ENCODE measurements around the gene TBC1D21. TPM values are rescaled to one million over a fixed set of nuclear protein-coding genes. Genes with fewer than 3 reads are reported as not detected.

TBC1D21 gene
- polyA plus RNA-seq, 1 donor from 2014 or later, result not detected

DNA sequence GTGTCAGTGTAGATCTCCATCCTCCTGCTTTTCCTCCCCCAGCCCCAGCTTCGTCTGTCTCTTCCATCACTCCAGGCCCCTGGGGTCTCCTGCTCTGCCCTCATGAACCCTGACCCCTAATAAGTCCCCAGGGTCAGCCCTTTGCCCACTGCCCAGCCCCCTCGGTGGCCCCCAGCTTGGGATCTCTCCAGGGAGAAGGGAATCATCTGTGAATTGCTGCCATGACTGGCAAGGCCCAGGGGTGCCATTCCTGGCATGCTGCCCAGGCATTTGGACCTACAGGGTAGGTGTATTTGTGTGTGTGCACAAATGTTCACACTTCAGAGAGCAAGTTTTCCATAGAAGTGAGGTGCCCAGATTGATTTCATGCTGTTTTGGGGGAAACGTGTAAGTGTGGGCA lies 5.9 kb upstream of the TBC1D21 start:
- H3K36me3 ChIP-seq (ENCODE audit: insufficient read depth, low read length), result no peaks in the 10 kb centered on the region
- H3K4me2 ChIP-seq (ENCODE audit: low read length), result no peak overlapping the region
- no peak for TF ChIP-seq TAF1 (IDR thresholded peaks at IDR 0.05; ENCODE audit: low read depth)
- TF ChIP-seq EZH2 (IDR thresholded peaks at IDR 0.05; ENCODE audit: borderline replicate concordance, insufficient read depth, low read length, poor library complexity, severe bottlenecking), result no peak
- no peak for TF ChIP-seq MXI1 (conservative IDR thresholded peaks at IDR 0.05; ENCODE audit: poor library complexity, severe bottlenecking)
- TF ChIP-seq, protein P1, sequence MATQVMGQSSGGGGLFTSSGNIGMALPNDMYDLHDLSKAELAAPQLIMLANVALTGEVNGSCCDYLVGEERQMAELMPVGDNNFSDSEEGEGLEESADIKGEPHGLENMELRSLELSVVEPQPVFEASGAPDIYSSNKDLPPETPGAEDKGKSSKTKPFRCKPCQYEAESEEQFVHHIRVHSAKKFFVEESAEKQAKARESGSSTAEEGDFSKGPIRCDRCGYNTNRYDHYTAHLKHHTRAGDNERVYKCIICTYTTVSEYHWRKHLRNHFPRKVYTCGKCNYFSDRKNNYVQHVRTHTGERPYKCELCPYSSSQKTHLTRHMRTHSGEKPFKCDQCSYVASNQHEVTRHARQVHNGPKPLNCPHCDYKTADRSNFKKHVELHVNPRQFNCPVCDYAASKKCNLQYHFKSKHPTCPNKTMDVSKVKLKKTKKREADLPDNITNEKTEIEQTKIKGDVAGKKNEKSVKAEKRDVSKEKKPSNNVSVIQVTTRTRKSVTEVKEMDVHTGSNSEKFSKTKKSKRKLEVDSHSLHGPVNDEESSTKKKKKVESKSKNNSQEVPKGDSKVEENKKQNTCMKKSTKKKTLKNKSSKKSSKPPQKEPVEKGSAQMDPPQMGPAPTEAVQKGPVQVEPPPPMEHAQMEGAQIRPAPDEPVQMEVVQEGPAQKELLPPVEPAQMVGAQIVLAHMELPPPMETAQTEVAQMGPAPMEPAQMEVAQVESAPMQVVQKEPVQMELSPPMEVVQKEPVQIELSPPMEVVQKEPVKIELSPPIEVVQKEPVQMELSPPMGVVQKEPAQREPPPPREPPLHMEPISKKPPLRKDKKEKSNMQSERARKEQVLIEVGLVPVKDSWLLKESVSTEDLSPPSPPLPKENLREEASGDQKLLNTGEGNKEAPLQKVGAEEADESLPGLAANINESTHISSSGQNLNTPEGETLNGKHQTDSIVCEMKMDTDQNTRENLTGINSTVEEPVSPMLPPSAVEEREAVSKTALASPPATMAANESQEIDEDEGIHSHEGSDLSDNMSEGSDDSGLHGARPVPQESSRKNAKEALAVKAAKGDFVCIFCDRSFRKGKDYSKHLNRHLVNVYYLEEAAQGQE (IDR thresholded peaks at IDR 0.05; ENCODE audit: borderline replicate concordance), result no peak
- TF ChIP-seq POLR2AphosphoS5 (IDR thresholded peaks at IDR 0.05), result no peak
- TF ChIP-seq EP300 (conservative IDR thresholded peaks at IDR 0.05; ENCODE audit: poor library complexity, severe bottlenecking), result no peak
- TF ChIP-seq SMC3 (conservative IDR thresholded peaks at IDR 0.05; ENCODE audit: poor library complexity), result no peak
- H2AFZ ChIP-seq (ENCODE audit: low read depth, low read length), result no peak overlapping the region
- no peaks in the 10 kb centered on the region for H3K27me3 ChIP-seq (ENCODE audit: insufficient read depth, low read depth, low read length)
- no peak overlapping the region for H3K9ac ChIP-seq (ENCODE audit: low read length)
- no peaks in the 10 kb centered on the region for H3K9me2 ChIP-seq (ENCODE audit: insufficient read depth, low read length)
- no peak overlapping the region for H3K4me3 ChIP-seq (ENCODE audit: low read length)
- H4K20me1 ChIP-seq (ENCODE audit: insufficient read depth), result no peaks in the 10 kb centered on the region
- H3F3A ChIP-seq (ENCODE audit: insufficient read depth, low read length, poor library complexity, severe bottlenecking), result no peaks in the 10 kb centered on the region
- H3K27ac ChIP-seq (ENCODE audit: low read length), result no peak overlapping the region
- H3K79me2 ChIP-seq (replicated peaks; ENCODE audit: insufficient read depth, low read length), result no peaks in the 10 kb centered on the region
- H3K9me3 ChIP-seq (ENCODE audit: low read length), result no peaks in the 10 kb centered on the region

DNA sequence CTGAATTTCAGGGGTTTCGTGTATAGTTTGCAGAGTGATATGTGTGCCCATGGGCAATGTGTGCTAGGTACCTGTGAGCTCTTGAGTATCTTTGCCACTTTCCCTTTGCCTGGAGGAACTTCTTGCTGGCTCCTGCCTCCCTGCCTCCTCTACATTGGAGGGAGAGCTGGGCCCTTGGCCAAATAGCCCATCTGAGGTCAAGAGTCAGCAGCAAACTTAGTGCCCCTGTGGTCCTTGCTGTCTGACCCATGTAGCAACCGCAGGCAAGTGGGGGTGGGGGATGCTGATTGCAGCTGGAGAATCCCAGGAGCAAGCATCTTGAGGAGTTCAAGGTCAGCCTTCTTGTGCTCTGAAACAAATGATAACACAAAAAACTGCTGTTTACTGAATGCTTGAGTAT lies 5.4 kb upstream of the TBC1D21 start:
- Histone ChIP-seq H2AFZ (ENCODE audit: low read depth, low read length) (no peak overlapping the region), H3K9me2 (ENCODE audit: insufficient read depth, low read length) (no peaks in the 10 kb centered on the region), H3K9me3 (ENCODE audit: low read length) (no peaks in the 10 kb centered on the region), H3K27ac (ENCODE audit: low read length) (no peak overlapping the region), H3K4me3 (ENCODE audit: low read length) (no peak overlapping the region), H3K4me2 (ENCODE audit: low read length) (no peak overlapping the region), H4K20me1 (ENCODE audit: insufficient read depth) (no peaks in the 10 kb centered on the region), H3K79me2 (replicated peaks; ENCODE audit: insufficient read depth, low read length) (no peaks in the 10 kb centered on the region), H3K27me3 (ENCODE audit: insufficient read depth, low read depth, low read length) (no peaks in the 10 kb centered on the region), H3K9ac (ENCODE audit: low read length) (no peak overlapping the region), H3F3A (ENCODE audit: insufficient read depth, low read length, poor library complexity, severe bottlenecking) (no peaks in the 10 kb centered on the region), H3K36me3 (ENCODE audit: insufficient read depth, low read length) (no peaks in the 10 kb centered on the region)
- no peak for TF ChIP-seq EZH2 (IDR thresholded peaks at IDR 0.05; ENCODE audit: borderline replicate concordance, insufficient read depth, low read length, poor library complexity, severe bottlenecking)
- TF ChIP-seq TAF1 (IDR thresholded peaks at IDR 0.05; ENCODE audit: low read depth), result no peak
- no peak for TF ChIP-seq MXI1 (conservative IDR thresholded peaks at IDR 0.05; ENCODE audit: poor library complexity, severe bottlenecking)
- TF ChIP-seq EP300 (conservative IDR thresholded peaks at IDR 0.05; ENCODE audit: poor library complexity, severe bottlenecking), result no peak
- no peak for TF ChIP-seq SMC3 (conservative IDR thresholded peaks at IDR 0.05; ENCODE audit: poor library complexity)
- TF ChIP-seq, protein P1 (IDR thresholded peaks at IDR 0.05; ENCODE audit: borderline replicate concordance), result no peak
- TF ChIP-seq, protein P2, sequence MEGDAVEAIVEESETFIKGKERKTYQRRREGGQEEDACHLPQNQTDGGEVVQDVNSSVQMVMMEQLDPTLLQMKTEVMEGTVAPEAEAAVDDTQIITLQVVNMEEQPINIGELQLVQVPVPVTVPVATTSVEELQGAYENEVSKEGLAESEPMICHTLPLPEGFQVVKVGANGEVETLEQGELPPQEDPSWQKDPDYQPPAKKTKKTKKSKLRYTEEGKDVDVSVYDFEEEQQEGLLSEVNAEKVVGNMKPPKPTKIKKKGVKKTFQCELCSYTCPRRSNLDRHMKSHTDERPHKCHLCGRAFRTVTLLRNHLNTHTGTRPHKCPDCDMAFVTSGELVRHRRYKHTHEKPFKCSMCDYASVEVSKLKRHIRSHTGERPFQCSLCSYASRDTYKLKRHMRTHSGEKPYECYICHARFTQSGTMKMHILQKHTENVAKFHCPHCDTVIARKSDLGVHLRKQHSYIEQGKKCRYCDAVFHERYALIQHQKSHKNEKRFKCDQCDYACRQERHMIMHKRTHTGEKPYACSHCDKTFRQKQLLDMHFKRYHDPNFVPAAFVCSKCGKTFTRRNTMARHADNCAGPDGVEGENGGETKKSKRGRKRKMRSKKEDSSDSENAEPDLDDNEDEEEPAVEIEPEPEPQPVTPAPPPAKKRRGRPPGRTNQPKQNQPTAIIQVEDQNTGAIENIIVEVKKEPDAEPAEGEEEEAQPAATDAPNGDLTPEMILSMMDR (IDR thresholded peaks at IDR 0.05; ENCODE audit: poor library complexity, severe bottlenecking), result no peak
- TF ChIP-seq POLR2AphosphoS5 (IDR thresholded peaks at IDR 0.05), result no peak

Data from neural cell (in vitro differentiated cells).